OCI-LY7 (cell line): ENCODE data around the gene AQP9.

ENCODE experiments used
- EZH2phosphoT487 ChIP-seq: fragments of 200-600 bp; sonication (generic); IDR thresholded peaks from 2 replicates; pipeline ENCODE4 v1.6.1; 2018; ENCODE audit warnings: low read depth, borderline replicate concordance, mild to moderate bottlenecking, mixed run types, antibody characterized with exemption, low read length, moderate library complexity, mixed read lengths
- TF ChIP-seq, protein P1 (sequence below): fragments of 200-600 bp; sonication (generic); conservative IDR thresholded peaks from 2 replicates; pipeline ENCODE4 v1.5.1; 2014; ENCODE audit warnings: mild to moderate bottlenecking, antibody characterized with exemption, low read length, moderate library complexity, mixed read lengths

DNA sequence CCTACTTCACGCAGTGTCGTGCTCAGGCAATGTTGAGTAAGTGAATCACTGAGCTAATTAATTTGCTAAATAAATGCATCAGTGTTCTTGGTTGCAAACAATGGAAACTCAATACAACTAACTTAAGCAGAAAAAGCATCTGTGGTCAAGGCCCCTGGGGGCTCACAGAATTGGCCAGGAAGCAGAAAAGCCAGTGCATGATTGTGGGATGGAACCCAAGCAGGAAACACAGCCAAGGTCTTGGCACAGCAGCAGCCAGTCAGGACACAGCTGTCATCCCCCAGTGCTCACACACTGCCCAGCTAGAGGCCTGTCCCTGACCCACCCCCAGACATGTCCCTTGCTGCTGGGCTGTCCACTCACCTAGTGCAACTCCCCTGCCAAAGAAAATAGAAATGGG is 85.9 kb downstream of the AQP9 start:
- TF ChIP-seq, protein P1, sequence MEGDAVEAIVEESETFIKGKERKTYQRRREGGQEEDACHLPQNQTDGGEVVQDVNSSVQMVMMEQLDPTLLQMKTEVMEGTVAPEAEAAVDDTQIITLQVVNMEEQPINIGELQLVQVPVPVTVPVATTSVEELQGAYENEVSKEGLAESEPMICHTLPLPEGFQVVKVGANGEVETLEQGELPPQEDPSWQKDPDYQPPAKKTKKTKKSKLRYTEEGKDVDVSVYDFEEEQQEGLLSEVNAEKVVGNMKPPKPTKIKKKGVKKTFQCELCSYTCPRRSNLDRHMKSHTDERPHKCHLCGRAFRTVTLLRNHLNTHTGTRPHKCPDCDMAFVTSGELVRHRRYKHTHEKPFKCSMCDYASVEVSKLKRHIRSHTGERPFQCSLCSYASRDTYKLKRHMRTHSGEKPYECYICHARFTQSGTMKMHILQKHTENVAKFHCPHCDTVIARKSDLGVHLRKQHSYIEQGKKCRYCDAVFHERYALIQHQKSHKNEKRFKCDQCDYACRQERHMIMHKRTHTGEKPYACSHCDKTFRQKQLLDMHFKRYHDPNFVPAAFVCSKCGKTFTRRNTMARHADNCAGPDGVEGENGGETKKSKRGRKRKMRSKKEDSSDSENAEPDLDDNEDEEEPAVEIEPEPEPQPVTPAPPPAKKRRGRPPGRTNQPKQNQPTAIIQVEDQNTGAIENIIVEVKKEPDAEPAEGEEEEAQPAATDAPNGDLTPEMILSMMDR: no peak
- no peak for TF ChIP-seq EZH2phosphoT487
